HCT116 (cell line): ENCODE results near the gene WDR33. TPM values are rescaled to one million over a fixed set of nuclear protein-coding genes. Genes with fewer than 3 reads are reported as not detected.
"Not testable (repeated sequence)": the region's sequence is repeated elsewhere in the genome, so short reads cannot be mapped to it uniquely, and the experiment has no call there.

Experiments used
- ATAC-seq: fragments of 200-7000 bp; cut with Tn5 transposase; 2 replicates; pipeline ENCODE4 v1.9.1; 2020; ENCODE audit warnings: mild to moderate bottlenecking, moderate library complexity
- BruUV-seq: library from RNA; stranded (reverse); fragments of 400-500 nt; replicated peaks from 2 replicates; lab custom pipeline; 2021; lab: Mats Ljungman, UMichigan
- CTCF ChIA-PET: fragments of 300-600 bp; sonication (Branson Sonifier 250); formaldehyde crosslinking; loops from one replicate; lab custom pipeline; 2021; ENCODE audit warnings: antibody characterized with exemption; lab: Charles Lee
- POLR2A ChIA-PET: fragments of 300-600, 350-600 bp; sonication (Branson Sonifier 250); formaldehyde crosslinking; loops from one replicate; lab custom pipeline; 2021; ENCODE audit warnings: antibody characterized with exemption; lab: Charles Lee
- RAD21 ChIA-PET, 2 experiments: fragments of 300-600 bp; sonication (Branson Sonifier 250); formaldehyde crosslinking; loops; one replicate each; lab custom pipeline; 2023; ENCODE audit warnings: low total read pairs in 2 of 2; ENCODE audit not compliant: uncharacterized antibody in 2 of 2, unreplicated experiment in 2 of 2, low non-redundant PET in 1 of 2; lab: Charles Lee
- DNase-seq: peaks from one replicate; pipeline ENCODE4 v3.0.0-alpha.2; 2010; ENCODE audit warnings: low read depth, low spot score
- H2AFZ ChIP-seq: fragments of 200-600 bp; shearing (Covaris generic), sonication (generic); 2 replicates; pipeline ENCODE4 v1.6.1; 2017; ENCODE audit warnings: low read depth, mixed run types, mixed read lengths, antibody characterized with exemption, low read length; ENCODE audit not compliant: poor library complexity, severe bottlenecking
- H3K27ac ChIP-seq: 2 replicates; pipeline ENCODE4 v1.5.1; 2012; ENCODE audit warnings: low read depth, low read length
- H3K27me3 ChIP-seq: fragments of 200-600 bp; sonication (generic); 2 replicates; pipeline ENCODE4 v1.6.1; 2016; ENCODE audit warnings: mixed run types, low read length, mixed read lengths; ENCODE audit not compliant: insufficient read depth
- H3K36me3 ChIP-seq, 2 experiments: fragments of 200-500 bp in 1 of 2; fragments of 200-600 bp in 1 of 2; sonication (Bioruptor generic) in 1 of 2; sonication (generic) in 1 of 2; 2 replicates each; pipeline versions ENCODE4 v1.5.1 to v1.6.1; 2014 to 2016; ENCODE audit warnings: low read length in 2 of 2, inconsistent platforms in 1 of 2, mixed read lengths in 1 of 2, mixed run types in 1 of 2; ENCODE audit not compliant: insufficient read depth in 2 of 2, control insufficient read depth in 1 of 2
- H3K4me1 ChIP-seq, 2 experiments: fragments of 200-600 bp in 1 of 2; sonication (generic) in 1 of 2; 2 replicates each; pipeline versions ENCODE4 v1.5.1 to v1.6.1; 2012 to 2017; ENCODE audit warnings: low read length in 2 of 2, inconsistent platforms in 1 of 2, mild to moderate bottlenecking in 1 of 2, mixed read lengths in 1 of 2, mixed run types in 1 of 2, moderate library complexity in 1 of 2; ENCODE audit not compliant: insufficient read depth in 2 of 2, control insufficient read depth in 1 of 2
- H3K4me2 ChIP-seq: fragments of 200-600 bp; sonication (generic); 2 replicates; pipeline ENCODE4 v1.6.1; 2017; ENCODE audit warnings: mixed run types, low read length, mixed read lengths
- H3K4me3 ChIP-seq, 2 experiments: fragments of 200-600 bp in 1 of 2; sonication (generic) in 1 of 2; replicated peaks in 1 of 2; 2 replicates each; pipeline ENCODE4 v1.5.1; 2011 to 2016; ENCODE audit warnings: low read length in 2 of 2, control low read depth in 1 of 2, low read depth in 1 of 2, mild to moderate bottlenecking in 1 of 2, mixed read lengths in 1 of 2, mixed run types in 1 of 2
- H3K79me2 ChIP-seq: fragments of 200-600 bp; sonication (generic); 2 replicates; pipeline ENCODE4 v1.6.1; 2017; ENCODE audit warnings: mild to moderate bottlenecking, mixed run types, low read length, moderate library complexity, mixed read lengths; ENCODE audit not compliant: insufficient read depth
- H3K9ac ChIP-seq: fragments of 200-600 bp; sonication (generic); 2 replicates; pipeline ENCODE4 v1.6.1; 2016; ENCODE audit warnings: low read length, mixed read lengths
- H3K9me2 ChIP-seq: fragments of 200-600 bp; sonication (generic), shearing (Covaris generic); 2 replicates; pipeline ENCODE4 v1.6.1; 2017; ENCODE audit warnings: mixed run types, mild to moderate bottlenecking, moderate library complexity; ENCODE audit not compliant: insufficient read depth
- H3K9me3 ChIP-seq, 2 experiments: fragments of 200-500 bp in 1 of 2; fragments of 200-600 bp in 1 of 2; sonication (Bioruptor generic) in 1 of 2; sonication (generic) in 1 of 2; 2 replicates each; pipeline ENCODE4 v1.6.1; 2014 to 2017; ENCODE audit warnings: low read length in 2 of 2, mixed read lengths in 2 of 2, inconsistent platforms in 1 of 2, low read depth in 1 of 2, mild to moderate bottlenecking in 1 of 2, mixed run types in 1 of 2, moderate library complexity in 1 of 2; ENCODE audit not compliant: control insufficient read depth in 1 of 2, insufficient read depth in 1 of 2
- H4K20me1 ChIP-seq: fragments of 200-600 bp; sonication (generic), shearing (Covaris generic); 2 replicates; pipeline ENCODE4 v1.6.1; 2017; ENCODE audit warnings: mixed run types, mild to moderate bottlenecking, moderate library complexity; ENCODE audit not compliant: insufficient read depth
- CBX3 ChIP-seq: IDR thresholded peaks from 2 replicates; pipeline ENCODE4 v1.6.1; 2012; ENCODE audit warnings: low read depth
- EGR1 ChIP-seq: IDR thresholded peaks from 2 replicates; pipeline ENCODE4 v1.6.1; 2012; ENCODE audit warnings: low read depth
- EZH2phosphoT487 ChIP-seq: fragments of 200-600 bp; IDR thresholded peaks from 2 replicates; pipeline ENCODE4 v1.6.1; 2018; ENCODE audit warnings: antibody characterized with exemption, borderline replicate concordance
- FOSL1 ChIP-seq: IDR thresholded peaks from 2 replicates; pipeline ENCODE4 v1.6.1; 2012; ENCODE audit warnings: low read depth
- POLR2AphosphoS5 ChIP-seq: IDR thresholded peaks from 2 replicates; pipeline ENCODE4 v1.6.1; 2011; ENCODE audit warnings: mild to moderate bottlenecking, low read depth, low read length, moderate library complexity
- SIN3A ChIP-seq: IDR thresholded peaks from 2 replicates; pipeline ENCODE4 v1.6.1; 2012; ENCODE audit warnings: low read depth
- SP1 ChIP-seq: IDR thresholded peaks from 2 replicates; pipeline ENCODE4 v1.6.1; 2012; ENCODE audit warnings: low read depth
- SRF ChIP-seq: IDR thresholded peaks from 2 replicates; pipeline ENCODE4 v1.6.1; 2012; ENCODE audit warnings: low read depth
- ZFX ChIP-seq: fragments of 450-650 bp; IDR thresholded peaks from 2 replicates; pipeline ENCODE4 v1.6.1; 2017
- intact Hi-C: fragments of 100-400 bp; cut with micrococcal nuclease; formaldehyde crosslinking; loops from 2 replicates; pipeline ENCODE4 v1.10.0; 2022
- total RNA-seq: library from RNA; stranded (reverse); gene quantifications from one replicate; pipeline ENCODE4 v1.2.1, GENCODE V29; 2021; ENCODE audit not compliant: unreplicated experiment
- TF ChIP-seq, protein P1 (sequence below): IDR thresholded peaks from 2 replicates; pipeline ENCODE4 v1.6.1; 2012; ENCODE audit warnings: low read depth
- TF ChIP-seq, protein P2 (sequence below), 3 experiments: fragments of 200-600 bp in 1 of 3; sonication (generic) in 1 of 3; IDR thresholded peaks in 2 of 3; conservative IDR thresholded peaks in 1 of 3; 2 replicates each; pipeline ENCODE4 v1.5.1; 2012 to 2017; ENCODE audit warnings: low read depth in 2 of 3, low read length in 2 of 3, antibody characterized with exemption in 1 of 3, borderline replicate concordance in 1 of 3, control low read depth in 1 of 3, mild to moderate bottlenecking in 1 of 3, mixed read lengths in 1 of 3, mixed run types in 1 of 3, moderate library complexity in 1 of 3; ENCODE audit not compliant: insufficient read depth in 1 of 3

The WDR33 gene
- total RNA-seq, 1 experiment from 2014 or later, result 52.5 TPM

DNA sequence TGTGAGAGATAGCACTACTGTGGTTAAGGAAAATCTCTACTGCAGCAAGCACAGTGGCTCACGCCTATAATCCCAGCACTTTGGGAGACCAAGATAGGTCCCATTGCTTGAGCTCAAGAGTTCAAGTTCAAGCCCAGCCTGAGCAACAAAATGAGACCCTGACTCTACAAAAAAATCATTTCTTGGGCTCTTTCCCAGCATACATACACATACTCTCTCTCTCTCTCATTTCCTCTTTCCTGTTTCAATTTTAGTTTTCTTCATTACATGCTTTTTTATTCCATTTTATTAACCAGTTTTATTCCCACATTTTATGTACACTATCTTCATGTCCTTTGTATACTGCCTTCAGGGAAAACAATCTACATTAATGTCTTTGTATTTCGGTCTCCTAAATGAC is 14.6 kb downstream of the WDR33 start (continued):
- no peak for TF ChIP-seq EGR1

DNA sequence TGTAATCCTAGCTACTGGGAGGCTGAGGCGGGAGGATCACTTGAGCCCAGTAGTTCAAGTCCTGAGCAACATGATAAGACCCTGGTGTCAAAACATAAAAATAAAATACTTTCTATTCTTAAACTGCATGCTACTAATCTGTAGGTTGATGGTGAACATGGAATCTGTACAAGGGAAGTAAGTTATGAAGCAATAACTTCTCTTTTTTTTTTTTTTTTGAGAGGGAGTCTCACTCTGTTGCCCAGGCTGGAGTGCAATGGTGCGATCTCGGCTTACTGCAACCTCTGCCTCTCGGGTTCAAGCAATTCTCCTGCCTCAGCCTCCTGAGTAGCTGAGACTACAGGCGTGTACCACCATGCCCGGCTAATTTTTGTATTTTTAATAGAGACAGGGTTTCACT is 16.1 kb downstream of the WDR33 start:
- H3K4me3 ChIP-seq, H3K4me1 ChIP-seq, H3K9me2 ChIP-seq, H3K27ac ChIP-seq, H3K9ac ChIP-seq, BruUV-seq, H3K9me3 ChIP-seq, H2AFZ ChIP-seq, H3K27me3 ChIP-seq, H3K4me2 ChIP-seq, POLR2A ChIA-PET, H3K36me3 ChIP-seq, ATAC-seq, RAD21 ChIA-PET, intact Hi-C loops, CTCF ChIA-PET, DNase-seq: not testable (repeated sequence)
- Histone ChIP-seq H3K79me2 (peaks cover 100% of the 10 kb centered on the region), H4K20me1 (peaks cover 18% of the 10 kb centered on the region)

DNA sequence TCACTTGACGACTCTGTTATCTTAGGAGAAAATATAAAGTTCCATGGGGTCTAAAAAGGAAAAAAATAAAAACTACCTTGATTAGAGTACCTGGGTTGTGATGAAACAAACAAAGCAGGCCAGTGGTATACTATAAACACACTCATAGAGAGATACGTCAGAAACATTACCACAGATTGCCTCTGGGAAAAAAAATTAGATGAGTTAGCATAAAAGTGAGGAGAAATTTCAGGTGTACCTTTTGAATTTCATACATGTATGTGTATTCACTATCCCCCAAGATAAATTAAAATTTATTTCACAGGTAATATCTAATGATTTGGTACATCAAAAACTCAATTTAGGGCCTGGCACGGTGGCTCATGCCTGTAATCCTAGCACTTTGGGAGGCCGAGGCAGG is 18.2 kb downstream of the WDR33 start:
- H3K36me3 ChIP-seq, result 0 out of 4 replicates have a peak, but pooled peaks cover 0 to 2% of the 10 kb centered on the region in 2 experiments
- ChIA-PET POLR2A (no interaction called here), RAD21 (no interaction called here), CTCF (no interaction called here)
- intact Hi-C loops, result no loop called here
- H3K79me2 ChIP-seq, result peaks cover 81% of the 10 kb centered on the region
- no peak overlapping the region for H3K27ac ChIP-seq
- TF ChIP-seq EGR1 (no peak), POLR2AphosphoS5 (no peak), ZFX (no peak), CBX3 (no peak), SRF (no peak), FOSL1 (no peak), SP1 (no peak), EZH2phosphoT487 (no peak), SIN3A (no peak)
- TF ChIP-seq, protein P1, sequence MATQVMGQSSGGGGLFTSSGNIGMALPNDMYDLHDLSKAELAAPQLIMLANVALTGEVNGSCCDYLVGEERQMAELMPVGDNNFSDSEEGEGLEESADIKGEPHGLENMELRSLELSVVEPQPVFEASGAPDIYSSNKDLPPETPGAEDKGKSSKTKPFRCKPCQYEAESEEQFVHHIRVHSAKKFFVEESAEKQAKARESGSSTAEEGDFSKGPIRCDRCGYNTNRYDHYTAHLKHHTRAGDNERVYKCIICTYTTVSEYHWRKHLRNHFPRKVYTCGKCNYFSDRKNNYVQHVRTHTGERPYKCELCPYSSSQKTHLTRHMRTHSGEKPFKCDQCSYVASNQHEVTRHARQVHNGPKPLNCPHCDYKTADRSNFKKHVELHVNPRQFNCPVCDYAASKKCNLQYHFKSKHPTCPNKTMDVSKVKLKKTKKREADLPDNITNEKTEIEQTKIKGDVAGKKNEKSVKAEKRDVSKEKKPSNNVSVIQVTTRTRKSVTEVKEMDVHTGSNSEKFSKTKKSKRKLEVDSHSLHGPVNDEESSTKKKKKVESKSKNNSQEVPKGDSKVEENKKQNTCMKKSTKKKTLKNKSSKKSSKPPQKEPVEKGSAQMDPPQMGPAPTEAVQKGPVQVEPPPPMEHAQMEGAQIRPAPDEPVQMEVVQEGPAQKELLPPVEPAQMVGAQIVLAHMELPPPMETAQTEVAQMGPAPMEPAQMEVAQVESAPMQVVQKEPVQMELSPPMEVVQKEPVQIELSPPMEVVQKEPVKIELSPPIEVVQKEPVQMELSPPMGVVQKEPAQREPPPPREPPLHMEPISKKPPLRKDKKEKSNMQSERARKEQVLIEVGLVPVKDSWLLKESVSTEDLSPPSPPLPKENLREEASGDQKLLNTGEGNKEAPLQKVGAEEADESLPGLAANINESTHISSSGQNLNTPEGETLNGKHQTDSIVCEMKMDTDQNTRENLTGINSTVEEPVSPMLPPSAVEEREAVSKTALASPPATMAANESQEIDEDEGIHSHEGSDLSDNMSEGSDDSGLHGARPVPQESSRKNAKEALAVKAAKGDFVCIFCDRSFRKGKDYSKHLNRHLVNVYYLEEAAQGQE, result no peak
- TF ChIP-seq, protein P2, sequence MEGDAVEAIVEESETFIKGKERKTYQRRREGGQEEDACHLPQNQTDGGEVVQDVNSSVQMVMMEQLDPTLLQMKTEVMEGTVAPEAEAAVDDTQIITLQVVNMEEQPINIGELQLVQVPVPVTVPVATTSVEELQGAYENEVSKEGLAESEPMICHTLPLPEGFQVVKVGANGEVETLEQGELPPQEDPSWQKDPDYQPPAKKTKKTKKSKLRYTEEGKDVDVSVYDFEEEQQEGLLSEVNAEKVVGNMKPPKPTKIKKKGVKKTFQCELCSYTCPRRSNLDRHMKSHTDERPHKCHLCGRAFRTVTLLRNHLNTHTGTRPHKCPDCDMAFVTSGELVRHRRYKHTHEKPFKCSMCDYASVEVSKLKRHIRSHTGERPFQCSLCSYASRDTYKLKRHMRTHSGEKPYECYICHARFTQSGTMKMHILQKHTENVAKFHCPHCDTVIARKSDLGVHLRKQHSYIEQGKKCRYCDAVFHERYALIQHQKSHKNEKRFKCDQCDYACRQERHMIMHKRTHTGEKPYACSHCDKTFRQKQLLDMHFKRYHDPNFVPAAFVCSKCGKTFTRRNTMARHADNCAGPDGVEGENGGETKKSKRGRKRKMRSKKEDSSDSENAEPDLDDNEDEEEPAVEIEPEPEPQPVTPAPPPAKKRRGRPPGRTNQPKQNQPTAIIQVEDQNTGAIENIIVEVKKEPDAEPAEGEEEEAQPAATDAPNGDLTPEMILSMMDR (IDR thresholded peaks at IDR 0.05 in 2 of 3, conservative IDR thresholded peaks at IDR 0.05 in 1 of 3; ENCODE audit: borderline replicate concordance in 1 of 3, insufficient read depth in 1 of 3, low read depth in 2 of 3, low read length in 2 of 3), result no peak
- no TSS peak for BruUV-seq
- no peak overlapping the region for H3K9ac ChIP-seq
- no peaks in the 10 kb centered on the region for H3K9me2 ChIP-seq
- H3K4me1 ChIP-seq, result no peaks in the 10 kb centered on the region
- H2AFZ ChIP-seq, result no peak overlapping the region
- no peak overlapping the region for H3K4me3 ChIP-seq
- no peaks in the 10 kb centered on the region for H3K27me3 ChIP-seq
- H3K9me3 ChIP-seq, result no peaks in the 10 kb centered on the region
- ATAC-seq, result no peak
- peaks cover 12% of the 10 kb centered on the region for H4K20me1 ChIP-seq
- H3K4me2 ChIP-seq, result no peak overlapping the region
- no peak for DNase-seq
